GM12878 (cell line): ENCODE measurements around the gene FBLN1.

ENCODE experiments used
- NR2C2 ChIP-seq: IDR thresholded peaks from 2 replicates; pipeline ENCODE4 v1.6.1; 2011; ENCODE audit warnings: borderline replicate concordance, low read depth; ENCODE audit not compliant: control insufficient read depth, insufficient read length
- POLR2A ChIP-seq: IDR thresholded peaks from 2 replicates; pipeline ENCODE4 v1.6.1; 2011; ENCODE audit warnings: low read depth, mild to moderate bottlenecking, low read length
- RAD51 ChIP-seq: fragments of 450-650 bp; IDR thresholded peaks from 2 replicates; pipeline ENCODE4 v1.6.1; 2016; ENCODE audit warnings: moderate library complexity, mild to moderate bottlenecking, inconsistent platforms
- RB1 ChIP-seq: fragments of 450-650 bp; formaldehyde crosslinking; IDR thresholded peaks from 2 replicates; pipeline ENCODE4 v1.6.1; 2017; ENCODE audit warnings: mild to moderate bottlenecking, borderline replicate concordance
- ZNF217 ChIP-seq: fragments of 450-650 bp; IDR thresholded peaks from 2 replicates; pipeline ENCODE4 v1.6.1; 2017; ENCODE audit warnings: antibody characterized with exemption, mild to moderate bottlenecking
- TF ChIP-seq, protein P1 (sequence below): fragments of 450-650 bp; IDR thresholded peaks from 2 replicates; pipeline ENCODE4 v1.6.1; 2016; ENCODE audit warnings: mild to moderate bottlenecking
- TF ChIP-seq, protein P2 (sequence below), 3 experiments: IDR thresholded peaks in 2 of 3; conservative IDR thresholded peaks in 1 of 3; 2 replicates each; pipeline ENCODE4 v1.5.1; 2011; ENCODE audit warnings: low read depth in 3 of 3, low read length in 3 of 3, mild to moderate bottlenecking in 3 of 3, control low read depth in 2 of 3, moderate library complexity in 2 of 3, inconsistent platforms in 1 of 3, mixed read lengths in 1 of 3; ENCODE audit not compliant: control insufficient read depth in 2 of 3, insufficient read depth in 1 of 3; ENCODE audit errors: extremely low read depth in 1 of 3
- TF ChIP-seq, protein P3 (sequence below): IDR thresholded peaks from 2 replicates; pipeline ENCODE4 v1.6.1; 2012; ENCODE audit warnings: low read length, inconsistent platforms
- TF ChIP-seq, protein P4 (sequence below): IDR thresholded peaks from 2 replicates; pipeline ENCODE4 v1.6.1; 2012; ENCODE audit warnings: low read depth, low read length, improper control_type of control experiment

DNA sequence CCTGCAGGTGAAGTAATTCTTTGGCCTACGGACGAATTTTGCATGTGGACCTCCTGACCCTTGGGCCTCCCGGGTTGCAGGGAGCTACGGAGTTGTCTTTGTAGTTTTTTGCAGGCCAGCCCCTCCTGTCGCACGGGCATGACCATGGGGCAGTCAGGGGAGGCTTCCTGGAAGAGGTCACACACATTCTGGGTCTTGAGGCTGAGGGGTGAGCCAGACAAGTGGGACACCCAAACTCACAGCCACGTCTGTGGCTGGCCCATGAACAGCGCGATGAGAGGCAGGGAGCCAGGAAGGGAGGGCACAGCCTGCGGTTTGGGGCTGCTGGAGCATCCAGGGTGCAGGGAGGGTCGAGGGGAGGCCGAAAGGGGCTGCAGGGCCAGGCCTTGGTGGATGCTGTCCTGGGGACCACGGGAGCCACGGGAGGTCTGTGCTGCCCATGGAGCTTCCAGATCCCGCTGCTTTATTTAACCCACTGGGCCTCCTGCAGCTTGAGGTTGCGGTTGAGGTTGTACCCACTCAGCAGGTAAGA, 78.9 kb downstream of the FBLN1 start:
- TF ChIP-seq, protein P1, sequence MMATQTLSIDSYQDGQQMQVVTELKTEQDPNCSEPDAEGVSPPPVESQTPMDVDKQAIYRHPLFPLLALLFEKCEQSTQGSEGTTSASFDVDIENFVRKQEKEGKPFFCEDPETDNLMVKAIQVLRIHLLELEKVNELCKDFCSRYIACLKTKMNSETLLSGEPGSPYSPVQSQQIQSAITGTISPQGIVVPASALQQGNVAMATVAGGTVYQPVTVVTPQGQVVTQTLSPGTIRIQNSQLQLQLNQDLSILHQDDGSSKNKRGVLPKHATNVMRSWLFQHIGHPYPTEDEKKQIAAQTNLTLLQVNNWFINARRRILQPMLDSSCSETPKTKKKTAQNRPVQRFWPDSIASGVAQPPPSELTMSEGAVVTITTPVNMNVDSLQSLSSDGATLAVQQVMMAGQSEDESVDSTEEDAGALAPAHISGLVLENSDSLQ = no peak
- TF ChIP-seq ZNF217 = no peak
- TF ChIP-seq NR2C2 = no peak
- no peak for TF ChIP-seq RAD51
- TF ChIP-seq POLR2A = no peak
- TF ChIP-seq, protein P2, sequence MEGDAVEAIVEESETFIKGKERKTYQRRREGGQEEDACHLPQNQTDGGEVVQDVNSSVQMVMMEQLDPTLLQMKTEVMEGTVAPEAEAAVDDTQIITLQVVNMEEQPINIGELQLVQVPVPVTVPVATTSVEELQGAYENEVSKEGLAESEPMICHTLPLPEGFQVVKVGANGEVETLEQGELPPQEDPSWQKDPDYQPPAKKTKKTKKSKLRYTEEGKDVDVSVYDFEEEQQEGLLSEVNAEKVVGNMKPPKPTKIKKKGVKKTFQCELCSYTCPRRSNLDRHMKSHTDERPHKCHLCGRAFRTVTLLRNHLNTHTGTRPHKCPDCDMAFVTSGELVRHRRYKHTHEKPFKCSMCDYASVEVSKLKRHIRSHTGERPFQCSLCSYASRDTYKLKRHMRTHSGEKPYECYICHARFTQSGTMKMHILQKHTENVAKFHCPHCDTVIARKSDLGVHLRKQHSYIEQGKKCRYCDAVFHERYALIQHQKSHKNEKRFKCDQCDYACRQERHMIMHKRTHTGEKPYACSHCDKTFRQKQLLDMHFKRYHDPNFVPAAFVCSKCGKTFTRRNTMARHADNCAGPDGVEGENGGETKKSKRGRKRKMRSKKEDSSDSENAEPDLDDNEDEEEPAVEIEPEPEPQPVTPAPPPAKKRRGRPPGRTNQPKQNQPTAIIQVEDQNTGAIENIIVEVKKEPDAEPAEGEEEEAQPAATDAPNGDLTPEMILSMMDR (IDR thresholded peaks at IDR 0.05 in 2 of 3, conservative IDR thresholded peaks at IDR 0.05 in 1 of 3; ENCODE audit: control insufficient read depth in 2 of 3, extremely low read depth in 1 of 3, insufficient read depth in 1 of 3, low read depth in 3 of 3, low read length in 3 of 3) = no peak
- TF ChIP-seq RB1 = no peak
- TF ChIP-seq, protein P3, sequence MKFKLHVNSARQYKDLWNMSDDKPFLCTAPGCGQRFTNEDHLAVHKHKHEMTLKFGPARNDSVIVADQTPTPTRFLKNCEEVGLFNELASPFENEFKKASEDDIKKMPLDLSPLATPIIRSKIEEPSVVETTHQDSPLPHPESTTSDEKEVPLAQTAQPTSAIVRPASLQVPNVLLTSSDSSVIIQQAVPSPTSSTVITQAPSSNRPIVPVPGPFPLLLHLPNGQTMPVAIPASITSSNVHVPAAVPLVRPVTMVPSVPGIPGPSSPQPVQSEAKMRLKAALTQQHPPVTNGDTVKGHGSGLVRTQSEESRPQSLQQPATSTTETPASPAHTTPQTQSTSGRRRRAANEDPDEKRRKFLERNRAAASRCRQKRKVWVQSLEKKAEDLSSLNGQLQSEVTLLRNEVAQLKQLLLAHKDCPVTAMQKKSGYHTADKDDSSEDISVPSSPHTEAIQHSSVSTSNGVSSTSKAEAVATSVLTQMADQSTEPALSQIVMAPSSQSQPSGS = no peak
- TF ChIP-seq, protein P4, sequence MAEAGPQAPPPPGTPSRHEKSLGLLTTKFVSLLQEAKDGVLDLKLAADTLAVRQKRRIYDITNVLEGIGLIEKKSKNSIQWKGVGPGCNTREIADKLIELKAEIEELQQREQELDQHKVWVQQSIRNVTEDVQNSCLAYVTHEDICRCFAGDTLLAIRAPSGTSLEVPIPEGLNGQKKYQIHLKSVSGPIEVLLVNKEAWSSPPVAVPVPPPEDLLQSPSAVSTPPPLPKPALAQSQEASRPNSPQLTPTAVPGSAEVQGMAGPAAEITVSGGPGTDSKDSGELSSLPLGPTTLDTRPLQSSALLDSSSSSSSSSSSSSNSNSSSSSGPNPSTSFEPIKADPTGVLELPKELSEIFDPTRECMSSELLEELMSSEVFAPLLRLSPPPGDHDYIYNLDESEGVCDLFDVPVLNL = no peak
